ENCODE results near the gene ZFAND2A. TPM values are rescaled to one million over a fixed set of nuclear protein-coding genes. Genes with fewer than 3 reads are reported as not detected.
"Not testable (repeated sequence)": the region's sequence is repeated elsewhere in the genome, so short reads cannot be mapped to it uniquely, and the experiment has no call there.

Gene ZFAND2A
- total and polyA plus RNA-seq, 2 experiments from 2014 or later = 15.3 to 29.2 TPM

- Mint-ChIP-seq H3K27ac (no peak overlapping the region), H3K4me3 (no peak overlapping the region), H3K4me1 (no peaks in the 10 kb centered on the region), H3K36me3 (ENCODE audit: low read depth) (no peaks in the 10 kb centered on the region), H3K9me3 (no peaks in the 10 kb centered on the region), H3K27me3 (ENCODE audit: insufficient read depth, low read depth, poor library complexity) (peaks cover 13% of the 10 kb centered on the region)
- no peak overlapping the region for H2AFZ ChIP-seq
- H3F3A ChIP-seq (replicated peaks; ENCODE audit: low read depth) = no peaks in the 10 kb centered on the region
- H3K79me2 ChIP-seq (replicated peaks; ENCODE audit: insufficient read depth) = no peaks in the 10 kb centered on the region
- H3K36me3 ChIP-seq (ENCODE audit: insufficient read depth) = no peaks in the 10 kb centered on the region
- H3K4me2 ChIP-seq = no peak overlapping the region
- H3K4me1 ChIP-seq (ENCODE audit: insufficient read depth) = no peaks in the 10 kb centered on the region
- no peaks in the 10 kb centered on the region for H3K27me3 ChIP-seq (ENCODE audit: insufficient read depth)
- TF ChIP-seq CREB1 (CRISPR knock-in tag; IDR thresholded peaks at IDR 0.05; ENCODE audit: low read depth) (no peak), ZNF462 (CRISPR knock-in tag; IDR thresholded peaks at IDR 0.05) (no peak), EZH2 (IDR thresholded peaks at IDR 0.05; ENCODE audit: low read depth, unreplicated experiment) (no peak), ETS1 (IDR thresholded peaks at IDR 0.05) (no peak), ZNF114 (CRISPR knock-in tag; IDR thresholded peaks at IDR 0.05) (no peak), STAT1 (IDR thresholded peaks at IDR 0.05; ENCODE audit: unreplicated experiment) (no peak), JUNB (IDR thresholded peaks at IDR 0.05; ENCODE audit: unreplicated experiment) (no peak), POLR2AphosphoS5 (IDR thresholded peaks at IDR 0.05; ENCODE audit: low read depth) (no peak), EZH2phosphoT487 (IDR thresholded peaks at IDR 0.05; ENCODE audit: unreplicated experiment) (no peak), NANOG (IDR thresholded peaks at IDR 0.05; ENCODE audit: borderline replicate concordance) (no peak), CTCF (conservative IDR thresholded peaks at IDR 0.05; ENCODE audit: low read depth in 2 of 2) (no peak)
- ATAC-seq (no peak), DNase-seq (ENCODE audit: low spot score) (no peak)
- no peaks in the 10 kb centered on the region for H4K20me1 ChIP-seq (replicated peaks; ENCODE audit: insufficient read depth)
- H3K27ac ChIP-seq (ENCODE audit: low read depth) = no peak overlapping the region
- no peaks in the 10 kb centered on the region for H3K9me2 ChIP-seq (ENCODE audit: insufficient read depth)
- H3K4me3 ChIP-seq = no peak overlapping the region
Measured at GRCh38 chr7:1204460-1205140, 44.6 kb upstream of the ZFAND2A start.

- not testable (repeated sequence) for H4K20me1 ChIP-seq (replicated peaks; ENCODE audit: insufficient read depth); H3K4me1 ChIP-seq (ENCODE audit: insufficient read depth); H2AFZ ChIP-seq; H3K4me3 ChIP-seq; H3K27ac ChIP-seq (ENCODE audit: low read depth); DNase-seq (ENCODE audit: low spot score); H3K27ac Mint-ChIP-seq; H3K36me3 Mint-ChIP-seq (ENCODE audit: low read depth); H3K27me3 Mint-ChIP-seq (ENCODE audit: insufficient read depth, low read depth, poor library complexity); H3K4me3 Mint-ChIP-seq; H3K79me2 ChIP-seq (replicated peaks; ENCODE audit: insufficient read depth); H3K36me3 ChIP-seq (ENCODE audit: insufficient read depth); H3F3A ChIP-seq (replicated peaks; ENCODE audit: low read depth); ATAC-seq; H3K9me2 ChIP-seq (ENCODE audit: insufficient read depth); H3K27me3 ChIP-seq (ENCODE audit: insufficient read depth); H3K4me1 Mint-ChIP-seq; H3K4me2 ChIP-seq; H3K9me3 Mint-ChIP-seq
Measured at GRCh38 chr7:1202914-1203313, 42.9 kb upstream of the ZFAND2A start.

All from GM23338 (cell line).